IMR-90 (cell line): ENCODE results near the gene LRRC8B. TPM values are rescaled to one million over a fixed set of nuclear protein-coding genes. Genes with fewer than 3 reads are reported as not detected.

Experiments
- ATAC-seq: fragments of 200-7000 bp; cut with Tn5 transposase; 2 replicates; pipeline ENCODE4 v1.9.1; 2020; ENCODE audit warnings: low read depth, mild to moderate bottlenecking, moderate library complexity
- BruUV-seq: library from RNA; stranded (reverse); fragments of 400-500 nt; replicated peaks from 2 replicates; lab custom pipeline; 2021; lab: Mats Ljungman, UMichigan
- CTCF ChIA-PET: fragments of 300-600 bp; formaldehyde crosslinking; extraction: SDS; loops from one replicate; lab custom pipeline; 2021; ENCODE audit warnings: antibody characterized with exemption; lab: Yijun Ruan, JAX
- POLR2A ChIA-PET: fragments of 300-600 bp; sonication (Branson Sonifier 250); formaldehyde crosslinking; loops from one replicate; lab custom pipeline; 2022; ENCODE audit warnings: antibody characterized with exemption; ENCODE audit not compliant: unreplicated experiment; lab: Charles Lee
- DNase-seq: peaks from one replicate; pipeline ENCODE4 v3.0.0; 2013
- H2AFZ ChIP-seq: replicated peaks from 2 replicates; pipeline ENCODE3; 2013; ENCODE audit warnings: low read length, mild to moderate bottlenecking; ENCODE audit not compliant: poor library complexity
- H2AK5ac ChIP-seq: 2 replicates; pipeline ENCODE4 v1.6.1; 2013; ENCODE audit warnings: low read depth, low read length, inconsistent platforms
- H2AK9ac ChIP-seq: replicated peaks from 2 replicates; pipeline ENCODE3; 2013; ENCODE audit warnings: mild to moderate bottlenecking, low read depth, low read length, moderate library complexity; ENCODE audit not compliant: poor library complexity
- H2BK120ac ChIP-seq: 2 replicates; pipeline ENCODE4 v1.6.1; 2013; ENCODE audit warnings: low read depth, low read length, inconsistent platforms
- H2BK15ac ChIP-seq: 3 replicates; pipeline ENCODE4 v1.6.1; 2013; ENCODE audit warnings: low read depth, low read length, inconsistent platforms
- H2BK20ac ChIP-seq: 2 replicates; pipeline ENCODE4 v1.6.1; 2013; ENCODE audit warnings: low read depth, mild to moderate bottlenecking, inconsistent platforms, low read length, moderate library complexity
- H2BK5ac ChIP-seq: 2 replicates; pipeline ENCODE4 v1.6.1; 2013; ENCODE audit warnings: mild to moderate bottlenecking, low read depth, low read length, inconsistent platforms; ENCODE audit not compliant: poor library complexity, severe bottlenecking
- H3K14ac ChIP-seq: replicated peaks from 2 replicates; pipeline ENCODE4 v1.6.1; 2013; ENCODE audit warnings: low read depth, low read length, inconsistent platforms
- H3K18ac ChIP-seq: 2 replicates; pipeline ENCODE4 v1.6.1; 2013; ENCODE audit warnings: low read depth, low read length, control low read depth
- H3K23ac ChIP-seq: 2 replicates; pipeline ENCODE4 v1.6.1; 2013; ENCODE audit warnings: low read depth, low read length, inconsistent platforms
- H3K27ac ChIP-seq: 2 replicates; pipeline ENCODE4 v1.5.1; 2013; ENCODE audit warnings: mild to moderate bottlenecking, control low read depth, low read length; ENCODE audit not compliant: insufficient read depth
- H3K27me3 ChIP-seq: 2 replicates; pipeline ENCODE4 v1.6.1; 2013; ENCODE audit warnings: low read length; ENCODE audit not compliant: control insufficient read depth, insufficient read depth
- H3K36me3 ChIP-seq: 2 replicates; pipeline ENCODE4 v1.6.1; 2013; ENCODE audit warnings: low read length, mixed read lengths; ENCODE audit not compliant: control insufficient read depth, insufficient read depth
- H3K4ac ChIP-seq: 2 replicates; pipeline ENCODE4 v1.6.1; 2013; ENCODE audit warnings: low read depth, low read length, inconsistent platforms
- H3K4me1 ChIP-seq: 2 replicates; pipeline ENCODE4 v1.6.1; 2013; ENCODE audit warnings: low read length, mixed read lengths; ENCODE audit not compliant: control insufficient read depth, insufficient read depth
- H3K4me2 ChIP-seq: 2 replicates; pipeline ENCODE4 v1.6.1; 2013; ENCODE audit warnings: low read depth, mild to moderate bottlenecking, control low read depth, low read length, moderate library complexity
- H3K4me3 ChIP-seq: 2 replicates; pipeline ENCODE4 v1.5.1; 2013; ENCODE audit warnings: low read depth, mild to moderate bottlenecking, control low read depth, low read length, moderate library complexity; ENCODE audit not compliant: insufficient read depth
- H3K56ac ChIP-seq: 2 replicates; pipeline ENCODE4 v1.6.1; 2013; ENCODE audit warnings: low read length, inconsistent platforms; ENCODE audit not compliant: insufficient read depth; ENCODE audit errors: extremely low read depth
- H3K79me1 ChIP-seq, 2 experiments: 2 replicates each; pipeline ENCODE4 v1.6.1; 2013; ENCODE audit warnings: low read length in 2 of 2, inconsistent platforms in 1 of 2, low read depth in 1 of 2
- H3K9ac ChIP-seq: 2 replicates; pipeline ENCODE4 v1.6.1; 2013; ENCODE audit warnings: low read depth, low read length, control low read depth
- H3K9me1 ChIP-seq: 2 replicates; pipeline ENCODE4 v1.6.1; 2013; ENCODE audit warnings: low read length, inconsistent platforms; ENCODE audit not compliant: insufficient read depth
- H3K9me3 ChIP-seq: 2 replicates; pipeline ENCODE4 v1.6.1; 2013; ENCODE audit warnings: low read length; ENCODE audit not compliant: control insufficient read depth, insufficient read depth
- H4K20me1 ChIP-seq: 2 replicates; pipeline ENCODE4 v1.6.1; 2013; ENCODE audit warnings: low read length, inconsistent platforms; ENCODE audit not compliant: insufficient read depth
- H4K5ac ChIP-seq: 2 replicates; pipeline ENCODE4 v1.6.1; 2013; ENCODE audit warnings: mild to moderate bottlenecking, low read depth, low read length, control low read depth
- H4K8ac ChIP-seq, 2 experiments: 2 replicates each; pipeline ENCODE4 v1.6.1; 2013; ENCODE audit warnings: low read depth in 2 of 2, low read length in 2 of 2, control low read depth in 1 of 2, inconsistent platforms in 1 of 2
- H4K91ac ChIP-seq: 2 replicates; pipeline ENCODE4 v1.6.1; 2013; ENCODE audit warnings: low read depth, low read length, inconsistent platforms; ENCODE audit not compliant: insufficient read depth
- POLR2A ChIP-seq: IDR thresholded peaks from 2 replicates; pipeline ENCODE4 v1.6.1; 2012; ENCODE audit warnings: mild to moderate bottlenecking, low read depth, low read length
- RAD21 ChIP-seq: IDR thresholded peaks from 2 replicates; pipeline ENCODE4 v1.6.1; 2012; ENCODE audit warnings: low read length, improper control_type of control experiment
- SMC3 ChIP-seq: fragments of 150-350 bp; IDR thresholded peaks from 2 replicates; pipeline ENCODE4 v1.6.1; 2016; ENCODE audit warnings: low read depth, mild to moderate bottlenecking, antibody characterized with exemption, low read length, moderate library complexity
- WGBS, 2 experiments: methylation state at CpG; one replicate each; pipeline versions ENCODE4 v1.1.5 to v1.1.7; 2013; ENCODE audit warnings: missing lambda C conversion rate in 2 of 2; ENCODE audit not compliant: insufficient read length in 1 of 2; ENCODE audit errors: extremely low coverage in 2 of 2; 5-methylcytosine and 5-hydroxymethylcytosine counted together
- dilution Hi-C: fragments of 300-500 bp; cut with HindIII; formaldehyde crosslinking; loops from one replicate; pipeline ENCODE4 v1.14.3; 2018; ENCODE audit warnings: low sequenced_read_pairs; ENCODE audit not compliant: unreplicated experiment
- in situ Hi-C: fragments of 300-500 bp; cut with MboI; formaldehyde crosslinking; loops from 3 replicates; pipeline ENCODE4 v1.14.3; 2019; ENCODE audit warnings: low sequenced_read_pairs, inconsistent platforms, mixed read lengths
- intact Hi-C: fragments of 100-400 bp; cut with micrococcal nuclease; formaldehyde crosslinking; loops from 2 replicates; pipeline ENCODE4 v1.10.0; 2022
- polyA plus RNA-seq, 3 experiments: library from polyadenylated mRNA; depleted of rRNA; stranded (reverse); fragments of >200 nt; gene quantifications; 2 replicates each; pipeline ENCODE4 v1.2.3, GENCODE V29; 2012; ENCODE audit warnings: low replicate concordance in 1 of 3
- total RNA-seq: library from RNA; depleted of rRNA; stranded (reverse); fragments of >200 nt; gene quantifications from 2 replicates; pipeline ENCODE4 v1.2.3, GENCODE V29; 2012
- TF ChIP-seq, protein P1 (sequence below): conservative IDR thresholded peaks from 2 replicates; pipeline ENCODE4 v1.5.1; 2012; ENCODE audit warnings: mild to moderate bottlenecking, low read depth, low read length, improper control_type of control experiment

LRRC8B gene
- total and polyA plus RNA-seq, 2 of the 4 experiments (the other 2 are of a cell fraction): 0.74 to 1.8 TPM

DNA sequence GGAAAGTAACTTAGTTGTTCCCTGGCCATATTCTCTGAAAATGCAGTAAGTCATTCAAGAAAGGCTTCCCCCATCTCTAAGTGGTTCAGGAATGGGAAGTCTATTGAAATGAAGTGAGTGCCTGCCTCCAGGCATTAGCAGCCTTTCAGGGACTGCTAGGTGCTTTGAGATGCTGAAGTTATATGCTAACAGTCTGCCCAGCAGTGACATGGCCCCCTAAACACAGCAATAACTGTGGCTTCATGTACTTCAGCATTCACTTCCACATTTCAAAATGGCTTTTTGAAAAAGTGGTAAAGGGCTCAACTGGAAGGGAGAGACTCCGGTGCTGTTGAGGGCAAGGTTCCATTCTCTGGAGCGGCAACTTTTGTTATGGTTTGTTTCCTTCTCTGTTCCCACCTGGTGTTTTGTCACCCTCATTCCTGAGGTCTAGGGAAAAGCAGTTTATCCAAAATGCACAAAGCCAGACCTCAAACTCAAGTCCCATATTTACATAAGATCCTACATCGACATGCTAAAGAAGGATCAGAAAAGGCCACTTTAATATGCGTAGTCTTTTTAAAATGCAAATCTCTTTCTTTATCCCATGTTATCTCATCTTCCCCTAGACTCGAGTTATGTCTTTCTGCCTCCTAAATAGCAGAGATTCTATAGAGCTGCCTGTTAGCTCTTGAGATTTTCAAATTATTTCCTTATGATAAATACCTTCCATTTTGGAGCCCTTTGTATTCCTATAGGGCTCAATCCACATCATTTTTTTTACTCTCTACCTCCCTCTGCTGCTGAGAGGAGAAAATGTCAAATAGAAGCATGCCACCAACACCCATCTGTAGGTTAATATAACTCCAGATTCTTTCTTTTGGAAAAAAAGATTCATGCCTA, 74.1 kb downstream of the LRRC8B start:
- peak; percentile 39 for DNase-seq
- BruUV-seq: no TSS peak
- no peak overlapping the region for H3K4ac ChIP-seq

More for the DNA sequence above, 74.1 kb downstream of the LRRC8B start:
- H3K14ac ChIP-seq: no peak overlapping the region
- TF ChIP-seq, protein P1, sequence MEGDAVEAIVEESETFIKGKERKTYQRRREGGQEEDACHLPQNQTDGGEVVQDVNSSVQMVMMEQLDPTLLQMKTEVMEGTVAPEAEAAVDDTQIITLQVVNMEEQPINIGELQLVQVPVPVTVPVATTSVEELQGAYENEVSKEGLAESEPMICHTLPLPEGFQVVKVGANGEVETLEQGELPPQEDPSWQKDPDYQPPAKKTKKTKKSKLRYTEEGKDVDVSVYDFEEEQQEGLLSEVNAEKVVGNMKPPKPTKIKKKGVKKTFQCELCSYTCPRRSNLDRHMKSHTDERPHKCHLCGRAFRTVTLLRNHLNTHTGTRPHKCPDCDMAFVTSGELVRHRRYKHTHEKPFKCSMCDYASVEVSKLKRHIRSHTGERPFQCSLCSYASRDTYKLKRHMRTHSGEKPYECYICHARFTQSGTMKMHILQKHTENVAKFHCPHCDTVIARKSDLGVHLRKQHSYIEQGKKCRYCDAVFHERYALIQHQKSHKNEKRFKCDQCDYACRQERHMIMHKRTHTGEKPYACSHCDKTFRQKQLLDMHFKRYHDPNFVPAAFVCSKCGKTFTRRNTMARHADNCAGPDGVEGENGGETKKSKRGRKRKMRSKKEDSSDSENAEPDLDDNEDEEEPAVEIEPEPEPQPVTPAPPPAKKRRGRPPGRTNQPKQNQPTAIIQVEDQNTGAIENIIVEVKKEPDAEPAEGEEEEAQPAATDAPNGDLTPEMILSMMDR: peak; percentile 69
- TF ChIP-seq RAD21 (peak; percentile 60), POLR2A (no peak), SMC3 (peak; percentile 70)
- H2AK9ac ChIP-seq: no peak overlapping the region
- H4K5ac ChIP-seq: no peak overlapping the region
- H3K79me1 ChIP-seq: no peaks in the 10 kb centered on the region
- intact Hi-C loops (loop anchor here (1.0 to 2.0 kb wide), 3 partner anchors 74 to 165 kb away; partner anchors contain the start of gene LRRC8B), in situ Hi-C loops (no loop called here), dilution Hi-C loops (loop anchor here (25.0 kb wide), 1 partner anchor 111 kb away; no protein-coding TSS in a partner anchor)
- H3K4me1 ChIP-seq: 0 out of 2 replicates have a peak, but pooled peaks cover 2% of the 10 kb centered on the region
- H3K36me3 ChIP-seq: no peaks in the 10 kb centered on the region
- H3K4me3 ChIP-seq: no peak overlapping the region
- no peak overlapping the region for H2BK5ac ChIP-seq
- H2AK5ac ChIP-seq: no peak overlapping the region
- H3K56ac ChIP-seq: no peak overlapping the region
- POLR2A ChIA-PET: no interaction called here
- H2AFZ ChIP-seq: no peak overlapping the region
- H3K9me3 ChIP-seq: no peaks in the 10 kb centered on the region
- no peak overlapping the region for H3K4me2 ChIP-seq
- no peaks in the 10 kb centered on the region for H3K27me3 ChIP-seq
- CTCF ChIA-PET: interaction anchor here (1.3 to 1.5 kb wide), 2 partner anchors 9 to 19 kb away, joined by 4 read pairs; no protein-coding TSS in a partner anchor
- H3K18ac ChIP-seq: no peak overlapping the region
- peak; percentile 88 for ATAC-seq
- H3K9me1 ChIP-seq: no peaks in the 10 kb centered on the region
- H4K20me1 ChIP-seq: no peaks in the 10 kb centered on the region
- no peak overlapping the region for H3K9ac ChIP-seq
- H2BK120ac ChIP-seq: no peak overlapping the region
- H3K23ac ChIP-seq: no peak overlapping the region
- no peak overlapping the region for H4K8ac ChIP-seq
- H2BK20ac ChIP-seq: no peak overlapping the region
- WGBS, 2 experiments: no CpG with 5 or more reads among the region's 5 CpGs
- no peak overlapping the region for H3K27ac ChIP-seq
- H2BK15ac ChIP-seq: no peak overlapping the region
- H4K91ac ChIP-seq: no peak overlapping the region
